ENCODE data around the gene EPHB4.

DNA sequence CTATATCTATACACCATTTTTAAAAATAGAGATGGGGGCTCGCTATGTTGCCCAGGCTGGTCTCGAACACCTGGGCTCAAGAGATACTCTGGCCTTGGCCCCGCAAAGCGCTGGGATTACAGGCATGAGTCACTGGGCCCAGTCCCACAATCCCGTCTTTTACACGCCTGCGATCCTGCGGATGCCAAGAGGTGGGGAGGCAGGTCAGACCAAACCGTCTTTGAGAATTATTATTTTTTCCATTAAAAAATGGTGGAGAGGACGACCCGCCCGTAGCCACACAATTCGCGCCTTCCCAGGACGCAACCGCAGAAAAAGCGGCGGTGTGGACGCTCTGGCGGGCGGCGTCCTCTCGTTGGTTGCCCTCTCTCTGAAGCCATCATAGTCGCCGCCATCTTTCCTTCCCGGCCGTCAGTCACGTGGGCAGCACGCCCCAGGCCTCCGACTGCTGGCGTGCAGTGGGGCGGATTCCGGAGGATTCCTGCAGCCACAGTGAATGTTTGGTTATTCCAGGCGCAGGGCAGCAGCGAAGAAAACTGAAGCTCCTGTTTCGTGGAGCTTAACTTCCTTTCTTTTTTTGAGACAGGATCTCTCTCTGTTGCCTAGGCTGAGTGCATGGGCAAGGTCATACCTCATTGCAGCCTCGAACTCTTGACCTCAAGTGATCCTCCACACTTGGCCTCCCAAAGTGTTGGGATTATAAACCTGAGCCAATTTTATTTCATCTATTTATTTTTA lies 9.9 kb upstream of the EPHB4 start:
- no peak for TF ChIP-seq POLR2A (IDR thresholded peaks at IDR 0.05; ENCODE audit: low read depth)
- TF ChIP-seq, protein P1, sequence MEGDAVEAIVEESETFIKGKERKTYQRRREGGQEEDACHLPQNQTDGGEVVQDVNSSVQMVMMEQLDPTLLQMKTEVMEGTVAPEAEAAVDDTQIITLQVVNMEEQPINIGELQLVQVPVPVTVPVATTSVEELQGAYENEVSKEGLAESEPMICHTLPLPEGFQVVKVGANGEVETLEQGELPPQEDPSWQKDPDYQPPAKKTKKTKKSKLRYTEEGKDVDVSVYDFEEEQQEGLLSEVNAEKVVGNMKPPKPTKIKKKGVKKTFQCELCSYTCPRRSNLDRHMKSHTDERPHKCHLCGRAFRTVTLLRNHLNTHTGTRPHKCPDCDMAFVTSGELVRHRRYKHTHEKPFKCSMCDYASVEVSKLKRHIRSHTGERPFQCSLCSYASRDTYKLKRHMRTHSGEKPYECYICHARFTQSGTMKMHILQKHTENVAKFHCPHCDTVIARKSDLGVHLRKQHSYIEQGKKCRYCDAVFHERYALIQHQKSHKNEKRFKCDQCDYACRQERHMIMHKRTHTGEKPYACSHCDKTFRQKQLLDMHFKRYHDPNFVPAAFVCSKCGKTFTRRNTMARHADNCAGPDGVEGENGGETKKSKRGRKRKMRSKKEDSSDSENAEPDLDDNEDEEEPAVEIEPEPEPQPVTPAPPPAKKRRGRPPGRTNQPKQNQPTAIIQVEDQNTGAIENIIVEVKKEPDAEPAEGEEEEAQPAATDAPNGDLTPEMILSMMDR (IDR thresholded peaks at IDR 0.05) = peak in 1 of 3 experiments; percentile 42
- peak; percentile 79 to 95 for TF ChIP-seq POLR2AphosphoS5 (IDR thresholded peaks at IDR 0.05)
- no peak for TF ChIP-seq EP300 (IDR thresholded peaks at IDR 0.05)

Data from esophagus muscularis mucosa (tissue), 4 donors.